ENCODE results near the gene MED23.
"Not testable (repeated sequence)": the region's sequence is repeated elsewhere in the genome, so short reads cannot be mapped to it uniquely, and the experiment has no call there.

The MED23 gene

GRCh38 chr6:131574133-131574532 lies 53.9 kb downstream of the MED23 start:
- DNase-seq = no peak

- no peak for DNase-seq
These were observed 55.2 kb downstream of the MED23 start, which contains the start of gene ARG1 for GRCh38 chr6:131572686-131573415. ARG1 (plus strand) TSS chr6:131573226; CDS start chr6:131573283, 57 bp downstream.

GRCh38 chr6:131568726-131569125 lies 59.3 kb downstream of the MED23 start:
- no peak for DNase-seq

- no peak for DNase-seq
These were observed 63.0 kb downstream of the MED23 start for GRCh38 chr6:131565056-131565455.

- DNase-seq = no peak
These were observed 65.9 kb downstream of the MED23 start for GRCh38 chr6:131561925-131562707.

GRCh38 chr6:131558922-131559321 lies 69.1 kb downstream of the MED23 start:
- DNase-seq = no peak

- DNase-seq = no peak
These were observed 72.0 kb downstream of the MED23 start for GRCh38 chr6:131555992-131556391.

- no peak for DNase-seq
These were observed 75.5 kb downstream of the MED23 start for GRCh38 chr6:131552572-131552971.

- DNase-seq = no peak
These were observed 76.1 kb downstream of the MED23 start for GRCh38 chr6:131551902-131552301.

- DNase-seq = no peak
These were observed 78.2 kb downstream of the MED23 start for GRCh38 chr6:131549811-131550210.

GRCh38 chr6:131548441-131548840 lies 79.6 kb downstream of the MED23 start:
- no peak for DNase-seq

GRCh38 chr6:131547488-131547887 lies 80.6 kb downstream of the MED23 start:
- DNase-seq = no peak

GRCh38 chr6:131545317-131545716 lies 82.7 kb downstream of the MED23 start:
- DNase-seq = no peak

- not testable (repeated sequence) for DNase-seq
These were observed 89.4 kb downstream of the MED23 start for GRCh38 chr6:131538615-131539014.

GRCh38 chr6:131532580-131533039 lies 95.4 kb downstream of the MED23 start:
- no peak for DNase-seq

GRCh38 chr6:131531681-131532080 lies 96.4 kb downstream of the MED23 start:
- not testable (repeated sequence) for DNase-seq

- not testable (repeated sequence) for DNase-seq
These were observed 97.1 kb downstream of the MED23 start for GRCh38 chr6:131530936-131531335.

- DNase-seq = no peak
These were observed 103.2 kb downstream of the MED23 start for GRCh38 chr6:131524695-131525336.

GRCh38 chr6:131523988-131524673 lies 103.9 kb downstream of the MED23 start:
- DNase-seq = no peak

Measured in EL (cell line).